Measurements from ENCODE around the gene ATP11B. TPM values are rescaled to one million over a fixed set of nuclear protein-coding genes. Genes with fewer than 3 reads are reported as not detected.
A peak's percentile ranks its signal among the peaks of the same experiment; 100 is the strongest.

Gene ATP11B
- total and polyA plus RNA-seq, 9 of the 15 experiments (the other 6 are each of a cell fraction or from before 2014, with no cell fraction given) = 11.9 to 68.7 (median 41.8) TPM

- TF ChIP-seq ZNF318 (IDR thresholded peaks at IDR 0.05; ENCODE audit: borderline replicate concordance in 1 of 2, low read depth in 1 of 2) (peak in 1 of 2 experiments; percentile 36; a peak in 2 of 4 replicates), BRCA1 (IDR thresholded peaks at IDR 0.05) (no peak), BRCA1 (CRISPR knock-in tag; IDR thresholded peaks at IDR 0.05) (no peak), ZSCAN32 (CRISPR knock-in tag; IDR thresholded peaks at IDR 0.05) (no peak), HNRNPH1 (optimal IDR thresholded peaks at IDR 0.05; ENCODE audit: low read depth, low read length) (no peak), SOX6 (IDR thresholded peaks at IDR 0.05) (peak; percentile 83), ZBTB17 (CRISPR knock-in tag; IDR thresholded peaks at IDR 0.05) (no peak), KAT8 (IDR thresholded peaks at IDR 0.05; ENCODE audit: low read depth) (no peak), ZBED1 (IDR thresholded peaks at IDR 0.05) (no peak), LCOR (CRISPR knock-in tag; IDR thresholded peaks at IDR 0.05) (peak; percentile 97), MEF2D (tag; conservative IDR thresholded peaks at IDR 0.05; ENCODE audit: low read depth) (peak; percentile 62; the same call in 1 of the 2 replicates), SMAD1 (IDR thresholded peaks at IDR 0.05; ENCODE audit: low read depth, low read length, partially characterized antibody) (peak; percentile 56), TAF7 (tag; IDR thresholded peaks at IDR 0.05) (no peak), BMI1 (IDR thresholded peaks at IDR 0.05; ENCODE audit: low read length) (no peak), SRSF9 (IDR thresholded peaks at IDR 0.05; ENCODE audit: borderline replicate concordance, low read depth, low read length) (no peak)
- TF ChIP-seq, protein P1, sequence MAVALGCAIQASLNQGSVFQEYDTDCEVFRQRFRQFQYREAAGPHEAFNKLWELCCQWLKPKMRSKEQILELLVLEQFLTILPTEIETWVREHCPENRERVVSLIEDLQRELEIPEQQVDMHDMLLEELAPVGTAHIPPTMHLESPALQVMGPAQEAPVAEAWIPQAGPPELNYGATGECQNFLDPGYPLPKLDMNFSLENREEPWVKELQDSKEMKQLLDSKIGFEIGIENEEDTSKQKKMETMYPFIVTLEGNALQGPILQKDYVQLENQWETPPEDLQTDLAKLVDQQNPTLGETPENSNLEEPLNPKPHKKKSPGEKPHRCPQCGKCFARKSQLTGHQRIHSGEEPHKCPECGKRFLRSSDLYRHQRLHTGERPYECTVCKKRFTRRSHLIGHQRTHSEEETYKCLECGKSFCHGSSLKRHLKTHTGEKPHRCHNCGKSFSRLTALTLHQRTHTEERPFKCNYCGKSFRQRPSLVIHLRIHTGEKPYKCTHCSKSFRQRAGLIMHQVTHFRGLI (CRISPR knock-in tag; IDR thresholded peaks at IDR 0.05) = no peak
- TF ChIP-seq, protein P2, sequence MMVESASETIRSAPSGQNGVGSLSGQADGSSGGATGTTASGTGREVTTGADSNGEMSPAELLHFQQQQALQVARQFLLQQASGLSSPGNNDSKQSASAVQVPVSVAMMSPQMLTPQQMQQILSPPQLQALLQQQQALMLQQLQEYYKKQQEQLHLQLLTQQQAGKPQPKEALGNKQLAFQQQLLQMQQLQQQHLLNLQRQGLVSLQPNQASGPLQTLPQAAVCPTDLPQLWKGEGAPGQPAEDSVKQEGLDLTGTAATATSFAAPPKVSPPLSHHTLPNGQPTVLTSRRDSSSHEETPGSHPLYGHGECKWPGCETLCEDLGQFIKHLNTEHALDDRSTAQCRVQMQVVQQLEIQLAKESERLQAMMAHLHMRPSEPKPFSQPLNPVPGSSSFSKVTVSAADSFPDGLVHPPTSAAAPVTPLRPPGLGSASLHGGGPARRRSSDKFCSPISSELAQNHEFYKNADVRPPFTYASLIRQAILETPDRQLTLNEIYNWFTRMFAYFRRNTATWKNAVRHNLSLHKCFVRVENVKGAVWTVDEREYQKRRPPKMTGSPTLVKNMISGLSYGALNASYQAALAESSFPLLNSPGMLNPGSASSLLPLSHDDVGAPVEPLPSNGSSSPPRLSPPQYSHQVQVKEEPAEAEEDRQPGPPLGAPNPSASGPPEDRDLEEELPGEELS (CRISPR knock-in tag; IDR thresholded peaks at IDR 0.05; ENCODE audit: borderline replicate concordance) = no peak
These were observed 127.3 kb downstream of the ATP11B start (continued) for GRCh38 chr3:182920515-182921084.
